K562 (cell line): ENCODE measurements around the gene PPP1R9B.

Experiments
- E2F1 ChIP-seq: sonication (generic); formaldehyde crosslinking; IDR thresholded peaks from 2 replicates; pipeline ENCODE4 v1.8.1; 2023; ENCODE audit warnings: mild to moderate bottlenecking, missing genetic modification reagents, moderate library complexity
- FOXP4 ChIP-seq: sonication (generic); formaldehyde crosslinking; IDR thresholded peaks from 2 replicates; pipeline ENCODE4 v1.8.0; 2022; ENCODE audit warnings: mild to moderate bottlenecking, missing genetic modification reagents, borderline replicate concordance
- MEF2D ChIP-seq: conservative IDR thresholded peaks from 2 replicates; pipeline ENCODE4 v1.6.1; 2016; ENCODE audit warnings: low read depth, missing genetic modification characterization, missing compliant biosample characterization
- NR3C1 ChIP-seq: sonication (generic); formaldehyde crosslinking; IDR thresholded peaks from 2 replicates; pipeline ENCODE4 v1.8.1; 2022; ENCODE audit warnings: missing genetic modification reagents
- POLR2A ChIP-seq: fragments of 450-650 bp; conservative IDR thresholded peaks from 2 replicates; pipeline ENCODE4 v1.6.1; 2016
- POLR2AphosphoS5 ChIP-seq: IDR thresholded peaks from 2 replicates; pipeline ENCODE4 v1.6.1; 2011; ENCODE audit warnings: mild to moderate bottlenecking, low read depth, low read length, moderate library complexity; ENCODE audit not compliant: control insufficient read depth, insufficient read depth
- RB1 ChIP-seq: fragments of 450-650 bp; IDR thresholded peaks from 2 replicates; pipeline ENCODE4 v1.6.1; 2017; ENCODE audit warnings: low read depth, mild to moderate bottlenecking
- SP1 ChIP-seq: sonication (generic); formaldehyde crosslinking; IDR thresholded peaks from 2 replicates; pipeline ENCODE4 v1.8.1; 2022; ENCODE audit warnings: mild to moderate bottlenecking, missing genetic modification reagents
- SP2 ChIP-seq: IDR thresholded peaks from 2 replicates; pipeline ENCODE4 v1.6.1; 2011; ENCODE audit warnings: mild to moderate bottlenecking, low read depth, low read length, moderate library complexity; ENCODE audit not compliant: poor library complexity, severe bottlenecking; ENCODE audit errors: extremely low read depth
- ZBTB49 ChIP-seq: sonication (generic); formaldehyde crosslinking; IDR thresholded peaks from 2 replicates; pipeline ENCODE4 v1.8.0; 2022; ENCODE audit warnings: missing genetic modification reagents, mild to moderate bottlenecking, borderline replicate concordance
- ZNF121 ChIP-seq: sonication (generic); formaldehyde crosslinking; conservative IDR thresholded peaks from 2 replicates; pipeline ENCODE4 v1.8.0; 2022; ENCODE audit warnings: missing genetic modification reagents
- ZNF140 ChIP-seq: fragments of 250-450 bp; sonication (Bioruptor Pico); IDR thresholded peaks from 2 replicates; pipeline ENCODE4 v1.8.0; 2021; ENCODE audit warnings: moderate library complexity, mild to moderate bottlenecking, inconsistent platforms

GRCh38 chr17:50097926-50098325 is 52.6 kb downstream of the PPP1R9B start:
- no peak for TF ChIP-seq SP1 (CRISPR knock-in tag)
- no peak for TF ChIP-seq SP2
- TF ChIP-seq POLR2A: no peak
- no peak for TF ChIP-seq NR3C1 (CRISPR knock-in tag)
- TF ChIP-seq E2F1 (CRISPR knock-in tag): no peak
- TF ChIP-seq ZBTB49 (CRISPR knock-in tag): no peak
- no peak for TF ChIP-seq MEF2D
- no peak for TF ChIP-seq RB1
- TF ChIP-seq POLR2AphosphoS5: no peak
- TF ChIP-seq FOXP4: no peak
- TF ChIP-seq ZNF121 (CRISPR knock-in tag): no peak
- TF ChIP-seq ZNF140: no peak
